SK-N-DZ (cell line): Measurements from ENCODE around the gene IPP. TPM values are rescaled to one million over a fixed set of nuclear protein-coding genes. Genes with fewer than 3 reads are reported as not detected.
"Not testable (repeated sequence)": the region's sequence is repeated elsewhere in the genome, so short reads cannot be mapped to it uniquely, and the experiment has no call there.

Source experiments
- DNase-seq: peaks from one replicate; pipeline ENCODE4 v3.0.0-alpha.2; 2015; ENCODE audit warnings: low spot score
- polyA plus RNA-seq, 2 experiments: library from polyadenylated mRNA; depleted of rRNA; stranded (reverse); fragments of >200 nt; gene quantifications; 2 replicates each; pipeline ENCODE4 v1.2.3, GENCODE V29; 2014

IPP gene
- polyA plus RNA-seq (2014; cell fraction: cytosol; rRNA removed) = 3.3 and 4.3 TPM in 2 replicates
- 1.4 and 1.7 TPM in 2 replicates for polyA plus RNA-seq (2014; cell fraction: nucleus; rRNA removed)

DNA sequence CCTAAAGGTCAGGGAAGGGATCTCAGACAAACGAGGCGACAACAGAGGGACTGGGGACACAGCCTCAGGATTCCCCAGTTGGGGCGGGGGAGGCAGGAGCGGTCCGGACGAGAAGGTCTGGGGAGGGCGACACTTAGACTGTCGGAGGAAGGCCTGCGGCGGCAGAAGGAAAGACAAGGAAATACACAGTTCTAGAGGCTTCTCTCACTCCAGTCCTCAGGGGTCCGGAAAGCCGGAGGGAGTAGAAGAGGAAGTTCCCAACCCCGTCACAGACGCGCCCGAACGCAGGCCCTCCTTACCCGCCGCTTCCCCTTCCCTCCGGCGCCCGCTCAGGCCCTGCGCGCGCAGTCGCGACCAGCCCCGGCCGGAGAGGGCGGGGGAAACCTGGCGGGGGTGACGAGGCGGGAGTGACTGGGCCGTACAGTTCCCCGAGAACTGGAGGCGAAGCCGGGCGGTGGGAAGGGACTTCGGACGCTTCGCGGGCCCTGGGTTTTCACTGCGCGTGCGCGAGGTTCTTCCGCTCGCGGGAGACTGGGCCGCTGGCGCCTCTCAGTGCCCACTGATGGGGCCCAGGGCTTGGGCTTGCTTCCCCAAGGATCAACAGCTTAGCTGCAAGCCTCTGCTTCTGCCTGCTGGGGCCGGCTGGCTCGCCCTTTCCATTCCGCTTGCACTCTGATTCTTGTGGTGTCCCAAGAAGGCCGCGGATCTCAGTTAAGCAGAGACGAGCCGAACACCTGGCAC lies at the start of gene IPP:
IPP (minus strand) TSS at position 356 of the 741 bp plus-strand sequence. CDS start 4,242 bp downstream, outside the sequence.
- DNase-seq = peak; percentile 95

DNA sequence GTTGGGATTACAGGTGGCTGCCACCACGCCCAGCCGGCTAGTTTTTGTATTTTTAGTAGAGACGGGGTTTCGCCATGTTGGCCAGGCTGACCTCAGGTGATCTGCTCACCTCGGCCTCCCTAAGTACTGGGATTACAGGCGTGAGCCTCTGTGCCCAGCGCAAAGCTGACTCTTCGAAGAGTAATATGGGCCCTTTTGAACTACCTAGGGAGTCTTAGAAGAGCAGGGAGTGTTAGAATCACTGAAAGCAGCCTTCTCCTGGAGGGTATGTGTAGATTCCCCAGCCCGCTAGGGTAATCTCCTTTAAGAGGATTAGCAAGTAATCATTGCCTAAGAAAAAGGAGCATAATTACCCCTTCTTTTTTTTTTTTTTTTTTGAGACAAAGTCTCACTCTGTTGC lies 46.5 kb upstream of the IPP start:
- no peak for DNase-seq

DNA sequence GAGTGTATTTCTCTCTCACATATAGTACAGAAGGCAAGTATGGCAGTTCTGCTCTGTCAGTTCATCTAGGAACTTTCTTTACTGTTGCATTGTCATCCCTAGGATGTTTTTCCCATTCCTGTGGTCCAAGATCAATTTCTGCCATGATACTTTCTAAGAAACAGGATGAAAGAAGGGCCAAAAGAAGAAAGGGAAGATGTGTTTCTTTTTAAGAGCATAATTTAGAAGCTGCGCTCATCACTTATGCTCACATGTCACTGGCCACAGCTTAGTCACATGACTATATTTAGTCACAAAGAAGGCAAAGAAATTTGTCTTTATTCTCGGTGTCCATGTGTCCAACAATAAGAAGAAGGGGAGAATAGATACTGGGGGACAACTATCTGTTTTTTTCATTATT lies 45.9 kb upstream of the IPP start:
- no peak for DNase-seq

DNA sequence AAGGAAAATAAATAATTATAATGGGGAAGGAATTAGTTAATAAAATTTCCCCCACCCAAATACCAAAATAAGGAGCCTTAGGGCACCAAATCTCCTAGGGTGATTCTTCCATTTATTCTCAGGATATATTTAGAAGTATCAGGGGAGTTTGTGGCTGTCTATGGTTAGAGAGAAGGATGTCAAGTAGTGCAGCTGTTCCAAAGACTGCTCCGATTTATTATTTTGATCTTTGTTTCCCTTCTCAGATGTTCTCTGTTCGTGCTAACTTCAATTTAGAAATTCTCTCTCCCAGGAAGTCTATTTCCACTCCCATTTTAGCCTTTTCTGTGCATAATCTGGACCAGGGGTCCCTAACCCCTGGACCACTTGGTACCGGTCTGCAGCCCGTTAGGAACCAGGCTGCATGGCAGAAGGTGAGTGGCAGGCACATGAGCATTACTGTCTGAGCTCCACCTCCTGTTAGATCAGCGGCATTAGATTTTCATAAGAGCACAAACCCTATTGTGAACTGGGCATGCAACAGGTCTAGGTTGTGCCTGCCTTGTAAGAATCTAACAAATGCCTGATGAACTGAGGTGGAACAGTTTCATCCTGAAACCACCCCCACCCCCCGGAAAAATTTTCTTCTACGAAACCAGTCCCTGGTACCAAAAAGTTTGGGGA lies 43.6 kb upstream of the IPP start:
- no peak for DNase-seq

DNA sequence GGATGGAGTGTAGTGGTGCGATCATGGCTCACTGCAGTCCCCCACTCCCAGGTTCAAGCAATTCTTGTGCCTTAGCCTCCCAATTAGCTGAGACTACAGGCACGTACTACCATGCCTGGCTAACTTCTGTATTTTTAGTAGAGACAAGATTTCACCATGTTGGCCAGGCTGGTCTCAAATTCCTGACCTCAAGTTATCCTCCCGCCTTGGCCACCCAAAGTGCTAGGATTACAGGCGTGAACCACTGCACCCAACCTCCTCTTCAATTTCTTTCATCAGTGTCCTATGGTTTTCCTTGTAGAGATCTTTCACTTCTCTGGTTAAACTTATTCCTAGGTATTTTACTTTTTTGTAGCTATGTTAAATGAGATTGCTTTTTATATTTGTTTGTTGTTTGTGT lies 42.3 kb upstream of the IPP start:
- no peak for DNase-seq

DNA sequence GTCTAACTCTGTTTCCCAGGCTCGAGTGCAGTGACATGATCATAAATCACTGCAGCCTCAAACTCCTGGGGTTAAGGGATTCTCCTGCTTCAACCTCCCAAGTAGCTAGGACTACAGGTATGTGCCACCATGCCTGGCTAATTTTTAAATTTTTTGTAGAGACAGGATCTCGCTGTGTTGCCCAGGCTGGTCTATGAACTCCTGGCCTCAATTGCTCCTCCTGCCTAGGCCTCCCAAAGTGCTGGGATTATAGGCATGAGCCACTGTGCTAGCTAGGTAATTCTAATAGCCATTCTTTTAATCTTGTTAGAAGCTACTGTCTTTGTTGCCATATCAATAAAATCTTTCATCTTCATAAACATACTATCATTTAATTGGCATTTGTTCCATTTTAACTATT lies 39.1 kb upstream of the IPP start:
- DNase-seq = no peak

DNA sequence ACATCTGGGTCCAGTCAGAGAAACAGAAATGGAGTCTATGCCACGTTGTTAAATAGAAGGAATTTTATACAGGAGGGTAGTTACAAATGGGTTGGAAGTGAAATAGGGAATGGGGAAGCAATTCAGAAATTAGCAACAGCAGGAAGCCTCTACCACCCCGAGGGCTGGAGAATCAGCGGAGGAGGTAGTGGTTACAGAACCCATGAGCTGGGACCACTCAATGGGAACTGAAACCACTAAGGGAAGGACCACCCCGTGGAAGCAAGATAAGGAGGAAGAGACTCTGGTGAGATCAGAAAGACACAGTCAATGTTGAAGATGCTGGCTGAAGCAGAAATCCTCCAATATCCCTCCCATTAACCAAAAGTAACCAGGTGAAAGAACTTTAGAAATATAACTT lies 37.5 kb upstream of the IPP start:
- no peak for DNase-seq

DNA sequence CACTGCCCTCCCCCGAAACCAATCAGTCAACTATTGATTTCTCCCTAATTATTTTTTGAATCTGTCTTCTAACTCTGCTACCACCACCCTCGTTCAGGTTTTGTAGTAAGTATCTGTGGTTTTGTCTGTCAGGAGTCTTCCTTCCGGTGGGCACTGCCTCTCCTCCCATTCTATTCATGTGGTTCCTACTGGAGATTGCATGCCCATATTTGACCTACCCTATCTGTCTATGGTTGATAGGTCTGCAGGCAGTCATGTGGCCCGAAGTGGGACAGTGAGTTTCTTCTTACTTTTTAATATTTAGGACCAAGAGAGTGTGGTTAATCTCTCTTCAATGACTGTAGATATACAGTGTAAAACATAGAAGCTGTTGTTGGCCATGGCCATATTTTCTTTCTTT lies 35.1 kb upstream of the IPP start:
- DNase-seq = no peak

DNA sequence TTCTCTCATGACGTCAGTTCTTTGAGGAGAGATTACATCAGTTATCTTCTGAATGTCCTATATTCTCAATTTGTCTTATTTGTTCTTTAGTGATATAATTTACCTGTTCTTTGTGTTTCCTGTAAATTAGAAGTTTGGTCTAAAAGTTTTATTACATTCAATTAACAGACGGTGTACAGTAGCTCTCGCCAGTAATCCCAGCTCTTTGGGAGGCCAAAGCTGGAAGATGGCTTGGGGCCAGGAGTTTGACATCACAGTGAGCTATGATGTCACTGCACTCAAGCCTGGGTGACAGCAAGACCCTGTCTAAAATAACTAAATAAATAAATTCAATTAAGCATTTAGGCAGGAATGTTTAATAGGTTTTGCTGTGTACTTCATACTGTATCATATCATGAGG lies 25.3 kb upstream of the IPP start:
- no peak for DNase-seq

DNA sequence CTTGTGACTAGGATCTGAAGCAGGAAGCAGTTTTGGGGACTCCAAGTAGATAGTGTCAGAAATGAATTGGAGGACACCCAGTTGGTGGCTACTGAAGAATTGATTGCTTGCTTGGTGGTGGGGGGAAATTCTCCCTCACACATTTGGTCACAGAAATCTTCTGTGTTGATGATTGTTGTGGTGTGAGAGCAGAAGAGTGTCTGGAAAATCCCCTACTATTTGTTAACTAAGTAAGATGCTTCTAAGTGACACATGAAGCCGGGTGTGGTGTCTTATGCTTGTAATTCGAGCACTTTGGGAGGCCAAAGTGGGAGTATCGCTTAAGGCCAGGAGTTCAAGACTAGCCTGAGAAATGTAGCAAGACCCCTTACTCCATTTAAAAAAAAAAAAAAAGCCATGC lies 22.5 kb upstream of the IPP start:
- DNase-seq = no peak

DNA sequence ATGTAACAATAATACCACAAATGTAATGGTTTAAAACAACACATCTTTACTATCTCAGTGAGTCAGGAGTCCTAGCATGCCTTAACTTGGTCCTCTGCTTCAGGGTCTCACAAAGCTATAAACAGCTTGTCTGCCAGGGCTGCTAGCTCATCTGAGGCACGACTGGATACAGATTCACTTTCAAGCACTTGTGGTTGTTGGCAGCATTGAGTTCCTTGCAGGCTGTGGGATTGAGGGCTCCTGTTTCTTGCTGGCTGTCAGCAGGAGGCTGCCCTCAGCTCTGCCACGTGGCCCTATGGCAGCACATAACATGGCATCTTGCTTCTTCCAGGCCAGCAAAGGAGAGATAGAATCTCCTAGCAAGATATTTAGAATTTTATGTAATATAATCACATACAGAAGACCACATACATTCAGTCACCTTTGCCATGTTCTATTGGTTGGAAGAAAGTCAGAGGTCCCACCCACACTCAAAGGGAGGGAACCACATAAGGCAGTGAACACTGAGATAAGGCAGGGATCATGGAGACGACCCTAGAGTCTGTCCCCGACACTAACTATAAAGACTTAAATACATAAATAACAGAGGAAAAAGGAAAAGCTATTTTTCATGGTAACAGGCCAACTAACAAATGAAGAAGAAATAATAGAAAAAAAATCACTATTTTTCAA lies 18.9 kb upstream of the IPP start:
- DNase-seq = no peak

DNA sequence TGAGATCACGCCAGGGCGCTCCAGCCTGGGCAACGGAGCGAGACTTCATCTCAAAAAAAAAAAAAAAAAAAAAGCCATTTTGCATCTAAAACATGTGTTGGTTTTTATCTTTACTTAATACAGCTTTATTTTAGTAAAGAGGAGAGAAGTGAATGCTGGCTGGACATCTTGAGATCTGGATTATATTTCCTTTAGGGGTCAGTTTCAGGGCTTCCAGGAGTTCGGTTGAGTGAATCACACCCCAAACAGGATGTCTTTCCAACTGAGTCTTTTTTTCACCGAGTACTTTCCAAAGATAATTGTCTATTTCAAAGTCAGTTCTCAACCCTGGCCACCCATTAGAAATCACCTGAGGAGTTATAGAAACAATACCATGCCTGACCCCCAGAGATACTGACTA lies 16.6 kb upstream of the IPP start:
- no peak for DNase-seq

DNA sequence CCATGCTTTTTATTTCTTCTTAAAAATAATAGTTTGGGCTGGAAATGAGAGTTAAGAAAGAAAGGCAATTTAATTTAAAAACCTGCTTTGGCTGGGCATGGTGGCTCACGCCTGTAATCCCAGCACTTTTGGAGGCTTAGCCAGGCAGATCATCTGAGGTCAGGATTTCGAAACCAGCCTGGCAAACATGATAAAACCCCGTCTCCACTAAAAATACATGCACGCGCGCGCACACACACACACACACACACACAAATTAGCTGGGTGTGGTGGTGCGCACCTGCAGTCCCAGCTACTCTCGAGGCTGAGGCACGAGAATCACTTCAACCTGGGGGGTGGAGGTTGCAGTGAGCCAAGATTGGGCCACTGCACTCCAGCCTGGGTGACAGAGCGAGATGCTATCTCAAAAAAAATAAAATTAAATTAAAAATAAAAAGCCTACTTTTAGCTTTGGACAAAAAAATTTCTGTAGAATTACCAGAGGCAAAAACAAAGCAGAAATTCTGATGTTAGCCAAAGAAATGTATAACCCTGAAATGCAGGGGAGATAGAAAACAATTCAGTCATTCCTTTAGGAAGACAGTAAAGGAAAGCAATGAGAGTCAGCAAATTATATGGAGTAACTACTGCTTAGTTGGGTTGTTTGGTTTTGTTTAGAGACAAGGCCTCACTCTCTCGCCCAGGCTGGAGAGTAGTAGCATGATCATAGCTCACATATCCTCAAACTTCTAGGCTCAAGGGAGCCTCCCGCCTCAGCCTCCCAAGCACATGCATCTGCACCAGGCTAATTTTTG lies 15.7 kb upstream of the IPP start:
- DNase-seq = no peak

DNA sequence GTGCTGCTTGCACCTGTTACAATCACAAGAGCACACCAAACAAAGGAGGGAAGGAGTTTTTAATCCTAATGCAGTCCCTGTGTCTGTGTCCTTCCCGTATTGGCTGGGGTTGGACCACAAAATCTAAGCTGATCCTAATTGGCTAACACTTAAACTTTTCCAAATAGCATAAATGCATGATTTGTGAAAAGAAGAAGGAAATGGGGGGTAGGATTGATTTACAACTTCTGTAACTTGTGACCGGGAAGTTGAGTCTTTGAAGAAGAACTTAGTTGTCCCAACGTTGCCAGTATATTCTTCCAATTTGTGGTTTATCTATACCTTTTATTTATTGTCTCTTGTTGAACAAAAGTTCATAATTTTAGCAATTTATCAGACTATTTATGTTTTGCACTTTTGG lies 11.8 kb upstream of the IPP start:
- no peak for DNase-seq

DNA sequence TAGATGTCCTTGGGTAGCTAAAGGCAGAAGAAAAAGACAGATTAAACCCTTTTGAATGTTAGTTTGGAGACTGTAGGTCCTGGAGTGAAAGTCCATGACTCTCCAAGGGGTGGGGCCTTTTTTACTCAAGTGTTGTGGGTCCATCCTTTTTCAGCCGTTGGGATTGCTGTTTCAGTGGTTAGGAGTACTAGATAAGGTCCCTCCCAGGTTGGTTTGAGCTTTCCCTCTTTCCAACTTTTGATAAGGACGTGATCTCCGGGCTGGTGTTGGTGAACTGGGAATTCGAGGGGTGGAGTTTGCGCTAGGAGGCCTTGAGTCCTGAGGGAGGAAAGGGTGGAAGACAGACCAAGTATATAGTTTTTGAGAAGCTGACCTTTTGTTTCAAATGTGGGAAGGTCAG lies 5.2 kb upstream of the IPP start:
- DNase-seq = no peak

DNA sequence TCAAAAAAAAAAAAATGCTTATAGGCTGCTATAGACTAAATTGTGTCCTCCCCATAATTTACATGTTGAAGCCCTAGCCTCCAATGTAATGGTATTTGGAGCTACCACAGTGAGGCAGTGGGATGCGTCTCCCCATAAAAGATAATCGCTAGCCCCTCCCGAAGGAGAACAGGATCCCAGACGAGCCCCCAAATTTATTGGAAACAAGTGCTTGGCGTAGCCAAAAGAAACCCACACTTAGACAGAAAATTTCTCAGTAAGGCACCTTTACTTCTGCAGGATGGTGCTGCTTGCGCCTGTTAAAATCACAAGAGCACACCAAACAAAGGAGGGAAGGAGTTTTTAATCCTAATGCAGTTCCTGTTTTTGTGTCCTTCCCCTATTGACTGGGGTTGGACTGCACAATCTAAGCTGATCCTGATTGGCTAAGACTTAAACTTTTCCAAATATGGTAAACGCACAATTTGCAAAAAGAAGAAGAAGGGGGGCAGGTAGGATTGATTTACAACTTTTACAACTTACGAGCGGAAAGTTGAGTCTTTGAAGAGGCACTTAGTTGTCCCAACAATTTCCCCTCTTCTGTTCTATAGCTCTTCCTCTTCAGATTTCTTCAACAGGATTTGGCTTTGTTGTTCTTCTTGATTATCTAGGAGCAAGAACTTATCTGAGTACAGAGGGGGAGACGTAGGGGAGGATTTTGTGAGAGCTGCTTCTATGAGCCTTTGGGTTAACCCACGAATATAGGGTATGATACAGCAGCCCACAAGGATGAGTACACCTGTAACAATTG lies 3.0 kb upstream of the IPP start:
- DNase-seq = no peak

DNA sequence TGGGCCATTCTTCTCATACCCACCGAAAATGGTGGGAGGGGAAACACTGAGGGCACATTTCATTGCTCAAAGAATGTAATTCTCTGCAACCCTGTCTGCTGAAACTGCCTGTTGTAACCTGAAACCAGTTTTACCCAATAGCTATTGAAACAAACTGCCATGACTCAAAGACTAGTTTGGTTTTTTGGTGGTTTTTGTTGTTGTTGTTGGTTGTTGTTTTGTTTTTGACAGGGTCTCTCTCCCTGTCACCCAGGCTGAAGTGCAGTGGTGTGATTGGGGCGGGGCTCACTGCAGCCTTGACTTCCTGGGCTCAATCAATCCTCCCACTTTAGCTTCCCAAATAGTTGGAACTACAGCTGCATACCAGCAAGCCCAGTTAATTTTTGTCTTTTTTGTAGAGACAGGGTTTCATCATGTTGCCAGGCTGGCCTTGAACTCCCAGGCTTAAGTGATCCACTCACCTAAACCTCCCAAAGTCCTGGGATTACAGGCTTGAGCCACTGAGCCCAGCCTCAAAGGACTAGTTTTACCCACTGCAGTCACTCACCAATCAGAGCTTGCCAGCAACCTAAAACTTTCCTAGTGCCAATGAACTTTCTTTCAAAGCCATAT lies 2.1 kb upstream of the IPP start:
- no peak for DNase-seq

DNA sequence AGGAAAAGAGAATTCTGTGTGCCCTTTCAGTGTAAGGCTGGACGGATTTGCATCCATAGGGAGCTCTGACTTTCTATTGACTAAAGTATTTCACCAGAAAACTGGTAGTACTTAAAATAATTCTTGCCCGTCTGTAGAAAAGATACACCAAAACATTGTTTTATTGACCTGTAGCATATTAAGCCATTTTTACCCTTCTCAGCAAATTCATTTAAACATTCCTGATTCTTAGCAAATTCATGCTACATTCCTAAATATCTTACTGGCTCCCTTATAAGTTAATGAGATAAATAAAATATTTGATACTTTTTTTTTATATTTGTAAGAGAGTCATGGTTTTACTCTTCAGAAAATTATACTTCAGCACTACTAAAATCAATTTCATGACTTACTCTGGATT lies 1.6 kb upstream of the IPP start:
- no peak for DNase-seq

DNA sequence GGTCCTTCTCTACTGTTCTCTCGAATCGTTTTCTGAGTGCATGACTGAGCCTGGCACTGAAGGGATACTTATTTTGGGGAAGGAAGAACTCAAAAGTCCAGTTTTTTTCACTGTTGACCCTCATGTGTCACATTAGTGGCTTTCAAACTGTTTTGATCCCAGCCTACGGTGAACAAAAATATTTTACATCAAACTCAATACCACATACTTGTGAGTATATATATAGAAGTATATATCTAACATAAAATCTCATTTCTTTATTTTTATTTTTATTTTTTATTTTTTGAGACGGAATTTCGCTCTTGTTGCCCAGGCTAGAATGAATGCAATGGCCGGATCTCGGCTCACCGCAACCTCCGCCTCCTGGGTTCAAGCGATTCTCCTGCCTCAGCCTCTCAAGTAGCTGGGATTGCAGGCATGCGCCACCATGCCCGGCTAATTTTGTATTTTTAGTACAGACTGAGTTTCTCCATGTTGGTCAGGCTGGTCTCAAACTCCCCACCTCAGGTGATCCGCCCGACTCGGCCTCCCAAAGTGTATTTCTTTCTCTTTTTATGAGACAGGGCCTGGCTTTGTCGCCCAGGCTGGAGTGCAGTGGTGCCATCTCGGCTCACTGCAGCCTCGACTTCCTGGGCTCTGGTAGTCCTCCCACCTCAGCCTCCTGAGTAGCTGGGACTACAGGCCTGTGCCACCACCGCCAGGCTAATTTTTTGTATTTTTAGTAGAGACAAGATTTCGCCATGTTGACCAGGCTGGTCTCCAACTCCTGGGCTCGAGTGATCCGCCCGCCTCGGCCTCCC lies 786 bp upstream of the IPP start:
- DNase-seq = not testable (repeated sequence)

DNA sequence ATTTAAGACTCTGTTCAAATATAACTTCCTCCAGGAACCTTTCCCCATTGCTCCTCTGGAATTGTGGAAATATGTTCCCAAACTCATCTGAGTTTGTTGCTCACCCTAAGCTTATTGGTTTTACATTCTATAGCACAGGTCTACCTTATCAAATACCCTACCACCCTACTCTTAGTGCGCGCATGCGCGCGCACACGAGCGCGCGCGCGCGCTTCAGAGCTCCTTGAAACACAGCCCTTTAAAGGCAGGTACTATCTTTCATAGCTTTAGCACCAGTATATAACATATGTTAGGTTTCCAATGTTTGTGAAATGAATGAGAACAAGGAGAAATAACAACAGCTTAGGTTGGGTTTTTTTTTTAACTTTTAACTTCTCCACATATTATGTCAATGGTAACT lies 3.5 kb downstream of the IPP start:
- DNase-seq = no peak
